ENCODE data around the gene LHFPL6.

The LHFPL6 gene

DNA sequence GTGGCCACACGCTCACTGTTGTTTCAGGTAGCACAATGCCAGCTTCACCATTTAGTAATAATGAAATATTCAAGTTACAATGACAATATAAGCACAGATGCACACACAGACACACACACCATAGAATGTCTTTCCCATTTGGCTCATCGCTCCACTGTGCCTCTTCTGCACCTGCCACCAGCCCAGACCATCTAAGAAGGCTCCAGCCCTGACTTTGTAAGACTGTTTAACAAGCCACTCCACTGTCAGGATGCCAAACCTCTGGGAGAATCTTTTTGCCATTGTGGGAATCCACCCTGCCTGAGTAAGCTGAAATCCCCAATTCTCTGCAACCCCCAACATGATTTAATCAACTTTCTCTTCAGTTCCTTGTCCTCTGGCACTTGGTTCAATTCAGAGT lies 60.6 kb downstream of the LHFPL6 start:
- no peak overlapping the region for H3K4me3 Mint-ChIP-seq
- H3K9me3 Mint-ChIP-seq, result no peaks in the 10 kb centered on the region
- peaks cover 23% of the 10 kb centered on the region for H3K27me3 Mint-ChIP-seq
- H3K27ac Mint-ChIP-seq, result no peak overlapping the region
- H3K4me1 Mint-ChIP-seq, result no peaks in the 10 kb centered on the region
- H3K36me3 Mint-ChIP-seq, result no peaks in the 10 kb centered on the region

DNA sequence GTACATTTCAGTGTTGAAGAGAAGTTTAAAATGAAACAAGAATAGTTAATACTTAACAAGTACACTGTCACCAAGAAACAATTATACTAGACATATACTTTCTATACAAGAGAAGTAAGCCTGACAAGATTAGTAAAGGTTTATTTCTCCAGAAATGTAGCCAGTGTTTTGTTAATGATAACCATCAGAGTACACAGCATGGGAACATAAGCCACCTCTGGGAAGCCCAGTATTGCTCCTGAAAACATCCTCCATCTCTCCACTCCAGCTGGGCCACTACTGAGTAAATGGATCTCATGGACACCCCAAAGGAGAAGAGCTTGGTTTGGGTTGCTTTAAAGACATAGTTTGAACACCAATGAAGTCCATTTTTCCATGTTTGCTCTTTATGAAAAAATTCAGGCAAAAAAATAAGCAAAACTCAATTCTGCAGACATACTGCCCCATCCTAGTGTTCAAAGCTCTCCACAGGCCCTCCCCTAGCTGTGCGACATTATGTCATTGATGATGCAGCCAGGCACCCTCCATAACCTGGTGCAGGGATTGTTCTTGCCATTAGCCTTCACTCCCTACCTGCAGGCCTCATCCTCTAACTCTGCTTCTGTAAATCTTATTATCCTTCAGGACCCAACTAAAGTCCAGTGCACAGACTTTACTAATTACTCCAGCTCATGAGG lies 61.9 kb downstream of the LHFPL6 start:
- H3K36me3 Mint-ChIP-seq, result no peaks in the 10 kb centered on the region
- no peaks in the 10 kb centered on the region for H3K4me1 Mint-ChIP-seq
- no peak overlapping the region for H3K4me3 Mint-ChIP-seq
- peaks cover 19% of the 10 kb centered on the region for H3K27me3 Mint-ChIP-seq
- no peaks in the 10 kb centered on the region for H3K9me3 Mint-ChIP-seq
- no peak overlapping the region for H3K27ac Mint-ChIP-seq

DNA sequence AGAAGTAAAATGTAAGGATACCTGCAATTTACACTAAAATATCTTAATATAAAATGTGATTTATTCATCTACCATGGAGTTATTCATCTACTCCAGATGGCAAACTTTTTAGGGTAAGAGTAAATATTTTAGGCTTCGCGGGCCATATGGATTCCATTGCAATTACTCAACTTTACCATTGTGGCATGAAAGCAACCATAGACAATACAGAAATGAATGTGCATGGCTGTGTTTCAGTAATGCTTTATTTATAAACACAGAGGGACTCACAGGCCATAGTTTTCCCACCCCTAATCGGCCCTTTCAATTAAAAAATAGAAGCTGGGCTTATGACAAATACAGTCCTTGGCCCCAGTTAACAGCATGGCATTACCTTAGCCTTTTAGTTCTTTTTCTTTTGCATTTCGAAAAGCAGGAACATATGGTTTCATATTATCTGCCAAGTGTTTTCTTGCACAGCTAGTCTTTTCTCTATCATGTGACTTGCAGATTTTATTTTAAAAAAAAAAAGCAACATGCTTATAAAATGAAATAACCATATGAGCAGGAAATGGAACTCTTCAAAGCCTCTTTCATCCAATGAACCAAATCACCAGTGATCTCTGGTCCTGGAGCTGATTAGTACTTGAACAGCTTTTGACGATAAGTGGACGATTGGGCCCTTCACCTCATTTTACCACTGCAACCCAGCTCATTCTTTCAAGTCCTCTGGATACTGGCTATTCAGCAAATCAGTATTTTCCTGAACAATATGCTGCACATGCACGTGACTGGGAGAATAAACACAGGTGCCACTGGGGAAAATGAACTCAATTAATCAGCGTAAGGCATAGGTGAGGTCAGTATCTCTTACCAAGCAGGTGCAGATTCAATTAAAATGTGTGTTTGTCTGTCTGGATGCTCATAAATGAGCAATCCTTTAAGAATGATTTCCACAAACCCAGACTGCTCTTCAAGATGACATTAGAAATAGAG lies 63.9 kb downstream of the LHFPL6 start:
- no peak overlapping the region for H3K4me3 Mint-ChIP-seq
- H3K9me3 Mint-ChIP-seq, result no peaks in the 10 kb centered on the region
- H3K27me3 Mint-ChIP-seq, result peaks cover 18% of the 10 kb centered on the region
- no peaks in the 10 kb centered on the region for H3K4me1 Mint-ChIP-seq
- no peaks in the 10 kb centered on the region for H3K36me3 Mint-ChIP-seq
- H3K27ac Mint-ChIP-seq, result no peak overlapping the region

DNA sequence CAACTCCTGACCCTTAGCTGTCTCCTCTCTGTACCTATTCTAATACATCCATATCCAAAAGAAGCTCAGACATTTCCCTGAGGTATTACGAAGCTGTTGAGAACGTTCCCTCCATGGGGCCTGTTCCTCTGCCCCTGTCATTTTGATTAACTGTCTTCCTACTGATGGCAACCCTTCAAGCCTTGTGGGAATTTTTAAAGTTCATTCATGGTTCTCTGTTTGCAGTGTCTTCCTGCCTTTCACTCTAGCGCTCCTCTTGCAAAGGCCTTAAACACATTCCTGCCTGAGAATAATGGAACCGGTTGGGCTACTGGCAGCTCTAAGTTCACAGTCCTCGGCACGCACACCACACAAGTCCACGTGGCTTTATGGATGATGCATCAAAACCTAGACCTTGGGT lies 66.1 kb downstream of the LHFPL6 start:
- Mint-ChIP-seq H3K27ac (no peak overlapping the region), H3K9me3 (no peaks in the 10 kb centered on the region), H3K4me3 (no peak overlapping the region), H3K27me3 (peaks cover 13% of the 10 kb centered on the region), H3K36me3 (no peaks in the 10 kb centered on the region), H3K4me1 (no peaks in the 10 kb centered on the region)

DNA sequence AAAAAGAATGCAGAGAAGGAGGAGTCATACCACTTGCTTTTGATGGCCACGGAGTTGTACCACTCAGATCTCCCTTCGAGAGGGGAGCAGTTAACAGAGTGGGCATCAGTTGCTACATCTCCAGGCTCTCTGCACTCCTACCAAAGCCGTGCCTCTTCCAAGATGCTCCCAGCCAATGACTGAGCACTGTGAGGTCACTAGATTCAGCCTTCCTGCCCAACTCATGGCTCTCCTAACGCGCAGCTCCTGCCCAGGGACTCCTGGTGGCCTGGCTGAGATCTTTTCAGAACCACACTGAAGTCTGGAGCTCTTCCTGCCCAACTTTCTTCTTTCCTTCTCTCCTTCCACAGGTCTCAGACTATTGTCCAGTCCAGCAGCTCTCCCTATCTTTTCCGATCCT lies 66.7 kb downstream of the LHFPL6 start:
- H3K4me1 Mint-ChIP-seq, result no peaks in the 10 kb centered on the region
- no peaks in the 10 kb centered on the region for H3K9me3 Mint-ChIP-seq
- H3K4me3 Mint-ChIP-seq, result no peak overlapping the region
- H3K36me3 Mint-ChIP-seq, result no peaks in the 10 kb centered on the region
- no peak overlapping the region for H3K27ac Mint-ChIP-seq
- peaks cover 13% of the 10 kb centered on the region for H3K27me3 Mint-ChIP-seq

DNA sequence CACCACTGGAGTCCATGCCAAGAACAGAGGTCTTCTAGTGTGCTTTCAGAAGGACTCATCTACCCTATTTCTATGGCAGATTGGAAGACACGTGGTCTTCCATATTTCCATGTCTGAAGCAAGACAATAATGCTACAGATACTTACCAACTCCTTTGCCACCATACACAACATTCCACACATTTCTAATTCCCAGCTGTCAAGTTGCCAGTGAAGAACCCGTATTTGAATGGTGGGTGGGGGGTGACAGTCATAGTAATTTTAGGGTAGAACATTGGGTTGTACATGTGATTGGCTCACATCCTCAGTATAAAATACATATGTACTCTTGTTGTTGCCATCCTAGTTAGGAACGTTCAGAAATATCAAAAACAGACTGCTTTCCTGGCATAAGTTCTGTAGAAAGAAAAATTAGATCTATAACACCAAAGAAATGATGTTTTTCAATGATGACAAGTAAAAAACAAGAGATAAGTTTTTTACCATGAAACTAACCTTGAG lies 69.3 kb downstream of the LHFPL6 start:
- Mint-ChIP-seq H3K4me1 (no peaks in the 10 kb centered on the region), H3K27ac (no peak overlapping the region), H3K9me3 (no peaks in the 10 kb centered on the region), H3K27me3 (peaks cover 19% of the 10 kb centered on the region), H3K4me3 (no peak overlapping the region), H3K36me3 (no peaks in the 10 kb centered on the region)

DNA sequence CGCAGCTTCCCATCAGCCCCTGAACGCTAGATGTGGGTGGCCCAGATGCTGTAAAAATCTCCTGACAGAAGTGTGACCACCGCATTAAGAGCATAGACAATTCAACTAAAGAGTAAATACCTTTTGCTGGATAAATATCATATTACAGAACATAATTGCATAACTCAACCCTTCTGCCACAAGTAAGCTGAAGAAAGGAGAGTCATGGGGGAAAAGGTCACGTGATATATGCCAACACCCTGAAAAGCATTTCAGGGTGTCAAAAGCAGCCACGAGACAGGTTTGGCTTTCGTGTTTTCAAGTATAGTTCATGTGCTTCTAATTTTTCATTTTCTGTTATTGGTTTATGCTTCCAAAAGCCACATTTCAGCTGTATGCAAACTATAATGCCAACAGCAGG lies 71.3 kb downstream of the LHFPL6 start:
- H3K27me3 Mint-ChIP-seq, result peaks cover 22% of the 10 kb centered on the region
- no peaks in the 10 kb centered on the region for H3K4me1 Mint-ChIP-seq

DNA sequence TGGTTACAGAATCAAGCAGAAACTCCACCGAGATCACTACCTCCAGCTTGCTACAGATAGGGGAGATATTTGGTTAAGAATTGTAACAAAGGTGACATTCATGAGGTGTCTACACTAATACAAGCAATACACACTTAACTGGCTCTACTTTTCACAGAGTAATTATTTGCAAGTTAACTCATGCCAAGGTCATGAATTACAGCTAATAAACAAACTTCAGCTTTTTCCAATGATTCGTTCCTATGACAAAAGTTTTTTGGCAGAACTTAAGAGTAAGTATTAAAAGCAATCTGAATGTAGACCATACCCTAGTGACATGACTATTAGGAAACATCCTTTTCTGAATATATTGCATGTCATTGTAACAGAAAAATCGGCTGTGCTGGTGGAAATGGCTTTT lies 72.1 kb downstream of the LHFPL6 start:
- Mint-ChIP-seq H3K27ac (no peak overlapping the region), H3K36me3 (no peaks in the 10 kb centered on the region), H3K4me1 (no peaks in the 10 kb centered on the region), H3K9me3 (no peaks in the 10 kb centered on the region), H3K4me3 (no peak overlapping the region), H3K27me3 (peaks cover 22% of the 10 kb centered on the region)

More for the DNA sequence above, 71.3 kb downstream of the LHFPL6 start:
- Mint-ChIP-seq H3K9me3 (no peaks in the 10 kb centered on the region), H3K27ac (no peak overlapping the region), H3K4me3 (no peak overlapping the region), H3K36me3 (no peaks in the 10 kb centered on the region)

DNA sequence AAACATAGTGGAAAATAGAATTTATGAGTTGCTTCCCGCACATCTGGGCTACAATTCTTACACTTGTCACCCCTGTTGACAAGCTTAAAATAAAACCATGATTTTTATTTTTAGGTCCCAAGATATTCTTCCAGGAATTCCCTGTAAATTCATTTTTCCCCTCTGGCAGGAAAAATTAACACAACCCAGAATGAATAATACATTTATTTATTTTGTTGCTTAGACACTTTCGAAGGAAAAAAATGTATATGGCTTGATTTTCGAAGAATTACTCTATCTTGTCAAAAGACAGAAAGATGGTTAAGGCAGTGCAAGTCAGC lies 74.4 kb downstream of the LHFPL6 start:
- H3K27me3 Mint-ChIP-seq, result peaks cover 23% of the 10 kb centered on the region
- H3K4me1 Mint-ChIP-seq, result no peaks in the 10 kb centered on the region
- no peaks in the 10 kb centered on the region for H3K9me3 Mint-ChIP-seq
- no peak overlapping the region for H3K27ac Mint-ChIP-seq
- H3K4me3 Mint-ChIP-seq, result no peak overlapping the region
- no peaks in the 10 kb centered on the region for H3K36me3 Mint-ChIP-seq

DNA sequence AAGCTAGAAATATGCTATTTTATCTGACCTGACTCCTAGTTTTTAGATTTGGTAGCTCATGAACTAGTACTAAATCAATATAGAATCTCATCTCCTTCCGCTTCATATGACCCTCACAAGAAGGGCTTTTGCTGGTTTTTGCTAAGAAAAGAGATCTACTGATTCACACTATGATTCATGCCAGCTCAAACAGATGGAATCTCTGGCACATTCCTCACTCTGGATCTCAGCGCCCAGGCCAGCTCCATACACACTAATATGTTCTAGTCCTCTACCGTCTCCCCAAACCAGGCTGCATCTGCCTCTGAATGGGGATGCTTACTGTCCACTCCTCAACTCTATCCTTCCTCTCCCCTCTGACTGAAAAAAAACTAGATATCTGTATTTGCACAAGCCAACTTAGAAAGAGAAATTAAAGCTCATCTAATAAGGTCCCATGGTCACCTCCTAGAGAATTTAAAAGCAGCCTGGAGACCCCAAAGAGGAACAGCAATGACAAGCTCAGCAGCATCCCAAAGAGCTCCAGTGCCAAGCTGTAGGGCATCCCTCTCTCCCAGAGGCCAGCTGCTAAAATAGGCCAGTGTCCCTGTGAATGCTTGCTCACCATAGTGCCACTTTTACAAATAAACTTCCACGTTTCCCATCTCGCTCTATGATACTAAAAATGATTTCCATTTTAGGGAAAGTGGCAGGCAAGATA lies 74.9 kb downstream of the LHFPL6 start:
- Mint-ChIP-seq H3K9me3 (no peaks in the 10 kb centered on the region), H3K27ac (no peak overlapping the region), H3K36me3 (no peaks in the 10 kb centered on the region), H3K4me3 (no peak overlapping the region), H3K4me1 (no peaks in the 10 kb centered on the region), H3K27me3 (peaks cover 24% of the 10 kb centered on the region)

DNA sequence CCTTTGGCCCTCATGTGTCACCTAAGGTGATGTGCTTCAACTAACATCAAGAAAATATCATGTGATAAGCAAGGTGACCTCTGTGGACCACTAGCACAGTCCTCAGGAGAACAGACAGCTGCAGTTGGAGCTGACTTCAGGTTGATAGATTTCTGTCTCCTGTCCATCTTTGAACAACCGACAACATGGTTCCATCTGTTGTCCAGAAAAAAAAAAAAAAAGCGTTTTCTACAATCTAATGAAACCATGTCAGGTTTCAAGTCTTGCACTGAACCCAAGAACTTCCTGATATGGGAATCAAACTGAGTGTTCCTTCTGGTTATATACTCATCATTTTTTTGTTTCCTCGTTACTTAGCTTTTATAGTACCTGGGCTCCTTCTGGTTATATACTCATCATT lies 75.7 kb downstream of the LHFPL6 start:
- Mint-ChIP-seq H3K4me3 (no peak overlapping the region), H3K27ac (no peak overlapping the region), H3K9me3 (no peaks in the 10 kb centered on the region), H3K27me3 (peaks cover 26% of the 10 kb centered on the region), H3K36me3 (no peaks in the 10 kb centered on the region), H3K4me1 (no peaks in the 10 kb centered on the region)

DNA sequence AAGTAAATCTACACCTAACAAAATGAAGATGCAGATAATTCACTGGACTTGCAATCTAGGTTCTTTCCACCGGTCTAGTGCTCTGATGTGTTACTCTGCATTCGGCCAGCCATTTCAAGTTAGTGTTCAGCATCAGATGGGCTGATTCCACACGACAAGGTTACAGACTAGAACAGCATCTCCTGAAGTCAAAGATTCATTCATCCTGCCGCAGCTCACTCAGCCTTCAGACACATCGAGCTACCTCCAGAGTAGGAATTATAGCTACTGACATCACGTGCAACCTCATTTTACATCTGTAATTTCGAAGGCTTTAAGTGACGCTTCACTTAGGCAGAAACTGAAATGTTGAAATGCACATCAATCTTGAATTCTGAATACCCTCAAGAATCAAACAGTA lies 76.5 kb downstream of the LHFPL6 start:
- no peaks in the 10 kb centered on the region for H3K36me3 Mint-ChIP-seq
- H3K4me1 Mint-ChIP-seq, result no peaks in the 10 kb centered on the region
- no peak overlapping the region for H3K27ac Mint-ChIP-seq
- no peaks in the 10 kb centered on the region for H3K9me3 Mint-ChIP-seq
- H3K4me3 Mint-ChIP-seq, result no peak overlapping the region
- peaks cover 24% of the 10 kb centered on the region for H3K27me3 Mint-ChIP-seq

DNA sequence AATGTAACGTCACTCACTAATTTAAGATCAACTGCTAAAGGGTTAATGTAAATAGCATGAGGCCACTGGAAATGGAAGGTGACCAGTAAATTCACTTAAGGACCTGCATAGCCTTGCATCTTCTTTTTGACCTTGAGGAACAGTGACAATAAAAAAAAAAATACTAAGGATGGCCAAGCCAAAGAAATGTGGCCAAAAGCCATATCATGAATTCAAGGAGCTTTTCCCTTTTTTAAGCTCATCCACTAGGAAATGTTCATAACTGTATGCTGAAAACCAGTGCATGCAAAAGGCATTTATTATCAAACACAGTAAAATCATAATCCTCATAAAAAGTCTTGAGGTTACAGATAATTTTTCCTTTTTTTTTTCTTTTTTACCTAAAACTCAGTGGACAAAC lies 77.5 kb downstream of the LHFPL6 start:
- Mint-ChIP-seq H3K4me3 (no peak overlapping the region), H3K36me3 (no peaks in the 10 kb centered on the region), H3K9me3 (no peaks in the 10 kb centered on the region), H3K27me3 (peaks cover 24% of the 10 kb centered on the region), H3K27ac (no peak overlapping the region), H3K4me1 (no peaks in the 10 kb centered on the region)

DNA sequence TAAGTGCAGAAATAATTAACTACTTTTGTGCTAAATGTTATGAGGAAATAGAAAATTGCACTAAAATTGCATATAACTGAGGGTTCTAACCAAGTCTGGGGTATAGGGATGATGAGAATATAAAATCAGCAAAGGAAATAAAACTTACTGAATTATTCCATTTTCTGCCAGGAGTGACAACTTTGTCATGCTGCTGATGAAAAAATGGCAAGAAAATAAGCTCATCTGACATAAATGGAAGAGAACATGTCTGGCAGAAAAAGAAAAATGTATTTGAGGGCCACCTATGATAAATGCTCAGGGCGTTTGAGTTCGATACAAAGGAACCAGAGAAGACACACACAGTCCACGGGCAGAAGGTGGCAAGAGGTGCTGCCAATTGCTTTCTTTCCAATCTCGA lies 78.2 kb downstream of the LHFPL6 start:
- H3K27ac Mint-ChIP-seq, result no peak overlapping the region
- peaks cover 23% of the 10 kb centered on the region for H3K27me3 Mint-ChIP-seq
- H3K36me3 Mint-ChIP-seq, result no peaks in the 10 kb centered on the region
- H3K4me3 Mint-ChIP-seq, result no peak overlapping the region
- no peaks in the 10 kb centered on the region for H3K4me1 Mint-ChIP-seq
- no peaks in the 10 kb centered on the region for H3K9me3 Mint-ChIP-seq

DNA sequence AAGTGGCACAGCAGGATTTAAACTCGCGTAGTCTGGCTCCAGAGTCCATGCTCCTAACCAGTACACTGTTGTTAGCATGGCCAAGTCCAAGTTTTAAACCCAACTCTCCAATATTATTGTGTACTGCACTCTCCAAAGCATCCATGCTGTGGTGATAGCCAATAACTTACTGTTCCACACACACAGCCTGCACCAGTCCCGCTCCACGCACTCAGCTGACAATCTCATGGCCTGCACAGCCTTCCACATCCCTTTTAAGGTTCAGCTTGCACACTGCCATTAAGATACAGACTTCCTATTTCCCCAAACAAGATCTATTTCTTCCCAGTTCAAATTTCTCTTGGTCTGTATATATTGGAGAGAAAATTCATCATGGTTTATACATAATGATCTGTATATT lies 80.7 kb downstream of the LHFPL6 start:
- H3K27me3 Mint-ChIP-seq, result peaks cover 11% of the 10 kb centered on the region
- no peaks in the 10 kb centered on the region for H3K36me3 Mint-ChIP-seq
- H3K27ac Mint-ChIP-seq, result no peak overlapping the region
- H3K9me3 Mint-ChIP-seq, result no peaks in the 10 kb centered on the region
- H3K4me1 Mint-ChIP-seq, result no peaks in the 10 kb centered on the region
- H3K4me3 Mint-ChIP-seq, result no peak overlapping the region

DNA sequence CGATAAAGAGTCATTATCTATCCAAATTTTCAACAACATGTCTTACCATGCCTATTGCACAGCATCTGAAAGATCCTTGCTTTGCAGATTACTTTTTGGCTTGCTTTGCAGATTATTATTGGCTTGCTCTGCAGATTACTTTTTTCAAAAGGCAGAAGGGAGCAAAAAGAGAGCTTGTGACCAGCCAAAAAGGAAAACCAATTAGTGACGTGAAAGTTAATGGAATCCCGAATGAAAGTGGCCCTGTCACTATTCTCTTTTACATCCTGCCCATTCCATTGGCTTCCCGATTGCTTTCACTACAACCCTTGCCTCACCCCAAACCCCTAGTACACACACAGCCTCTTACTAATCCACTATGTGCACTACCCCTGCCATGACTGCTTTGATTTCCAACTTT lies 81.3 kb downstream of the LHFPL6 start:
- no peaks in the 10 kb centered on the region for H3K36me3 Mint-ChIP-seq
- no peaks in the 10 kb centered on the region for H3K4me1 Mint-ChIP-seq
- H3K27ac Mint-ChIP-seq, result no peak overlapping the region
- H3K4me3 Mint-ChIP-seq, result no peak overlapping the region
- peaks cover 11% of the 10 kb centered on the region for H3K27me3 Mint-ChIP-seq
- H3K9me3 Mint-ChIP-seq, result no peaks in the 10 kb centered on the region
